Measurements from ENCODE around the gene MGAT4C.

DNA sequence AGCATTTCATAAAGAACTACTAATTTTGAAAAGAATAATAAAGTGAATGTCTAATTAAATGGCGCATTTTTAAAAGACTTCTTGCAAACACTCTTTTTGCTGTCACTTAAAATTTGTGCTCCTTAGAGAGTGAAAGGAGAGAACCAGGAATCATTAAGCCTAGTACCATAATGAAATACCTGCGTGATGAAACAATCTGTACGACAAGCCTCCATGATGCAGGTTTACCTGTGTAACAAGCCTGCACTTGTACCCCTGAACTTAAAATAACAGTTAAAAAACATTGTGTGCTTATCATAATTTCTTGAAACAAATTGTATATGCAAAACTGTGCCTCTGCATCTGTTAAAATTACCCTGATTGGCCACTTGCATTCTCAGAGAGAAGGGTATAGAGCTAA, 108.1 kb downstream of the MGAT4C start:
- TF ChIP-seq POLR2AphosphoS5 (IDR thresholded peaks at IDR 0.05; ENCODE audit: low read depth, low read length) (no peak), TAF1 (IDR thresholded peaks at IDR 0.05; ENCODE audit: low read depth, low read length) (no peak), POLR2A (IDR thresholded peaks at IDR 0.05; ENCODE audit: low read depth, low read length) (no peak), SPI1 (IDR thresholded peaks at IDR 0.05; ENCODE audit: low read depth, low read length) (no peak)
